SU-DHL-6 (cell line): ENCODE data around the gene WASL.

ENCODE experiments used
- CTCF ChIP-seq: fragments of 200-600 bp; sonication (generic); IDR thresholded peaks from one replicate; pipeline ENCODE4 v1.5.1; 2017; ENCODE audit warnings: antibody characterized with exemption, mild to moderate bottlenecking, low read length, moderate library complexity; ENCODE audit not compliant: insufficient read depth, poor library complexity, severe bottlenecking
- EZH2phosphoT487 ChIP-seq: fragments of 200-600 bp; sonication (generic), shearing (Covaris generic); conservative IDR thresholded peaks from 2 replicates; pipeline ENCODE4 v1.6.1; 2018; ENCODE audit warnings: mild to moderate bottlenecking, antibody characterized with exemption, low read length, moderate library complexity, mixed read lengths

DNA sequence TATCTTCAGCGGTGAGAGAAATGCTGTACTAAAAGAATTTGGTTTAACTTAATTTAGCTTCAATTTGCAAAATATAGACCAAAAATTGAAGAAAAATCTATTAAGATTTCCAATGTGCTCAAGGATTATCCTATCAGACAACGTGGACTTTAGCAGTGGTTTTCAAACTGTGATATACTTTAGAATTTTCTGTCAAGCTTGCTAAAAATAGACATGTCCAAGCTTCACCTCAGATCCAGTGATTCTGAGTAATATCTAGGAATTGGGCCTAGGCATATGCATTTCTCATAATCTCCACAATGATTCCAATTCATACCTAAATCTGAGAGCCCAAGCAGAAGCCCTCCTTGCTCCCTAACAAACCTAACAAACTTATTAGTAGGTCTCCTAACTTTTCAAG is 3.4 kb downstream of the WASL start:
- TF ChIP-seq EZH2phosphoT487 (no peak), CTCF (no peak)
